ENCODE results near the gene METTL4.

DNA sequence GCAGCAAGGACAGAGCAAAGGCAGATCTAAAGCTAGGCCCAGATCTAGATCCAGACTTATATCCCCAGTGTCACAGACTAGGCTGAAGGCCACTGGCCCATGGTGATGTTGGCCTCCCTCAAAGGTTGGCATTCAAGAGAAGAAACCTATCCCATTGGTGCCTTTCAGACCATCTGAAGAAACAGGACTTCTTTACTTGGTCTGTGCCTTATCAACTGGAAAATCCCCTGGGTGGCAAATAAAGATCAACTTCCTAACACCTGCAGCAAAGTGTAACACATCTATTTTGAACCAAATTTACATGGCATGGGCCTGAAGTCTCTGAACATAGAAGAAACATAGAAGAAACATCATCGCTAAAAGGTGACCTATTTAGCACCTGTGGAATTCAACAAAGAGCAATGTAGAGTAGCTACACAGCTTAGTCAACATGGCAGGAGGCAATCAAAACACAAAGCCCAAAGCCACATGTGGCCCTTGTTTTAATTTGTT is 35.8 kb downstream of the METTL4 start:
- TF ChIP-seq CTCF (IDR thresholded peaks at IDR 0.05; ENCODE audit: insufficient read depth, low read length) = no peak
- TF ChIP-seq GABPA (IDR thresholded peaks at IDR 0.05; ENCODE audit: low read depth) = no peak
- TF ChIP-seq POLR2AphosphoS5 (IDR thresholded peaks at IDR 0.05; ENCODE audit: low read depth) = no peak
